GM18517 (cell line): ENCODE results near the gene GABRG3.

Experiments used
- ATAC-seq: cut with Tn5 transposase; IDR thresholded peaks from one replicate; pipeline ENCODE4 v1.9.1; 2021; ENCODE audit warnings: mild to moderate bottlenecking, moderate library complexity; ENCODE audit not compliant: unreplicated experiment

GABRG3 gene

DNA sequence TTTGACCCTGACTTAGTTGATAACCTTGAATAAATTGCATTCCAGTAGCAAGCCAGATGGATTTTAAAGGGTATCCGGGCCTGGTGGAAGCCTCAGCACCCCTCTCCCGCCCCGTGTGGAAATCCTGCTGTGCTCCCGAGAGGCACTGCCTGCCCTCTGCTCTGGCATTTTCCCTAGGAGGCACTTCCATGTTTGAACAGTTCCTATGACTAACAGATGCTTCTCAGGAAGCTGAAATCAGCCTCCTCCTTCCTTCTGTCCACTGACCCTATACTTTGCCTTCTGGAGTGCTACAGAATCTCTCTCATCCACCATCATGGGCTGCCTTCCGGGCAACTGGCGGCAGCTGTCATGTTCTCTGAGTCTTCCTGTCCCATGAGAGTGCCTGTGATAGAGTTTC, 90.8 kb downstream of the GABRG3 start:
- ATAC-seq: no peak

DNA sequence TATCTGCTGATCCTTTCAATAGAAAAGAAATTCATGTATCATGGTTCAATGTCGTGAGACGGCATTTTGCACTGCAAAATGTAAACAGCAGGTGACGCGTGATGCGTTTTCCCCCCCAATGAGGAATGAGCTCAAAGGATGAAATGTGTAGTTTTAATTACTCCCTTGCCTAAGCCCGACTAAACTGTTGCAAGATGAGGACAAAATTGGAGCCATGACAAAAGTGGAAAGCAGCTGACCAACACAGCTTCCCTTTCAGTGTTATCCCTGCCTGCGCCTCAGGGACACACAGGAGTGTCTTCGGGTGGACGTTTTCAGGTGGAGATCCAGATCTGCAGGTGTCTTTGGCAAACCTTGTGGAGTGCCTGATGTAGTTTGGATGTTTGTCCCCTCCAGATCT, 92.0 kb downstream of the GABRG3 start:
- no peak for ATAC-seq

DNA sequence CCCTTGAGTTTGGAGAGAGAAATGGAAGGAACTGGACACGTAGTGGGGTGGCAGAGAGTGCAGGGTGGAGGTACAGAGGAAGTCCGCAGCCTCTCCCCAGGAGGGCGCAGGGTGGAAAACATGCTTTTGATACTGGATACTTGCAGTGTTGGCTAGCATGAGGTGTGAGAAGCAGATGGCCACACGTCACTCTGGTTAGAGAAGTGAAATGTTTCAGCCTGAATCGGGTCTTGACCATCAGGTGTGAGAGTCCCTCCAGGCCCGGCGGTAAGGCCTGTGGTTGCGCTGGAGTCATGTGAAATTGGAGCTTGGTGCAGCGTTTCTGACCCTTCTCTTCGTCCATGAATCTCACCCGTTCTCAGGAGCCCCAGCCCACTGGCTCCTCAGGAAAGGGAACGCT, 93.1 kb downstream of the GABRG3 start:
- no peak for ATAC-seq

DNA sequence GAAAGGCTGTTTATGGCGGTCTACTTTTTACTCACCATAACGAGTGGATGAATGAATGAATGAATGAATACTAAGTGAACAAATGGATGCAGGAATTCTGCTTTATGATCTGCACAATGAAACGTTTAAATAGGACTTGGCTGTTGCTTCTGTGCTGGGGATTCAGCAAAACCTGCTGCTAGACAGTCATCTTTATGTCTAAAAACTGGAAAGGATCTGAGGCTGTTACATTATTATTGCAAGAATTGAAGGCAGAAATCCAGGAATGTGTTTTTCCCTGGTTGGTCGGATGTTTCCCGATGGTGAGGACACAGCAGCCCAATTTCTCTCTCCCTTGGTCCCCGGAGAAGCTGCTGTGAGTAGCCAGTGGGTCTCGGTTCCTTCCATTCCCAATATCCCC, 94.2 kb downstream of the GABRG3 start:
- no peak for ATAC-seq

DNA sequence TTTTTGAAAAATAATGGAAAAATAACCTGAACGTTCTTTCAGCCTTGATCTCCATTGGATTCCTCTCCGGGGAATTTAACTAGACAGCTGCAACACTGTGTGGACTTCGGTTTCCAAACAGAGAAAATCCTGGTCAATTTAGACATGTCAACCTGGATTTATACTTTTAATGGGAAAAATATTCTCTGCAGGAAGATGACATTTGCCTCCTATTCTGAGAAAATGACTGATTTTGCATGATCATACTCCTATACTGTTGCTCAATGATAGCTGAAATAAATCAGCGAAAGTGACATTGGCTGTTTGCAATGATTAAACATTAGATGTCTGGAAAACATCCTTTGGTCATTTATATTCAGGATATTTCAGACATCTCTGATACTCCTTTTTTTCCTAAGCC, 94.8 kb downstream of the GABRG3 start:
- no peak for ATAC-seq

DNA sequence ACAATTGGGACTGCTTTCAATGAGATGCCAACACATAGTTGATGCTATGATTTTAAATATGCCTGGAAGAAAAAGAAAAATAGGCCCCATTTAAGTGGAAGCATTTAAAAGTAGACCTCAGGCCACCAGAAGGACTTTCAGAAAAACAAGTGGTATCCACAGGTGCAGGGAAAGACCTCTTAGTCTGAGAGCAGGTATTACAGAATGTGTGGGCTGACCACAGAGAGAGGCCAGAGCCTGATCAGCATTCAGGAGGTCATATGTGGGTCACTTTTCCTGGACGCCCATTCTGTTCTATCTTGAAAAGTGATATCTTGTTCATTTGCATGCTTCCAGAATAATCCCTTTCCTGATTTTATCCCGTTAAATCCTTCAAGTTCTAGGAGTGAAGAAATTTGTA, 95.5 kb downstream of the GABRG3 start:
- no peak for ATAC-seq

DNA sequence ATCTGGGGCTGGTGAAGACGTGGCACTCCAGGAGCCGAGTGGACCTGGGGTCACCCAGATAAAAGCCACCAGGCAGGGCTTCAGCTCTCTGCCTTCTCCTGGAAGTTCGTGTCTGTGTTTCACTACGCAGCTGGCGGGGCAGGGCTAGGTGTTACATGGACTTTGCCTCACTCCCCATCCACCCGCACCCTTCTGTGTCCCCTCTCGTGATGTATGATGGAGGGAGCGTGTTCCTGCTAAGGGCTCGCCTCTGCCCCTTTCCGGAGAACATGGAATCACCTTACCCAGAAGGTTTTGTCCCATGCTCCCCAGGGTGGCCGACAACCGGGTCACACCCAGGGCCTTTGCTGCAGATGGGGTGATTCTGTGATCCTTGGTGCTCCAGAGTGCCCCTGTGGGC, 96.2 kb downstream of the GABRG3 start:
- ATAC-seq: no peak

DNA sequence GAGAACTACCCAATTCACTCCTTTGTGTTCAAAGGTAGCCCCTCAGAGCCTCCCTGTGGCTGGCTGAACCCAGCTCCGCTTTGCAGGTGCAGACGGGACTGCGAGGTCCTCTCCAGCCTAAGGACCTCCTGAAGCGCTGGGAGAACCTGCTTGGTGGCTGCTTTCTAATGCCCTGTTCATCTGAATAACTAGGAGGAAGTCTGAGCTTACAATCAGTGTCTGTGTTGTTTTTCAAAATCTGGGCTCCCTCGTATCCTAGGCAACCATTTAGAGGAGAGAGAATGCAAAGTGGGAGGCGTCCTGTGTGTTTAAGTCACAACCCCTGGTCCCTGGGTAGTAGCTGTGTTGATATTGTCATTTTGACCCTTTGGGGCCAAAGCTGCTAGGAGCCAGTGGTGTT, 99.9 kb downstream of the GABRG3 start:
- ATAC-seq: no peak

DNA sequence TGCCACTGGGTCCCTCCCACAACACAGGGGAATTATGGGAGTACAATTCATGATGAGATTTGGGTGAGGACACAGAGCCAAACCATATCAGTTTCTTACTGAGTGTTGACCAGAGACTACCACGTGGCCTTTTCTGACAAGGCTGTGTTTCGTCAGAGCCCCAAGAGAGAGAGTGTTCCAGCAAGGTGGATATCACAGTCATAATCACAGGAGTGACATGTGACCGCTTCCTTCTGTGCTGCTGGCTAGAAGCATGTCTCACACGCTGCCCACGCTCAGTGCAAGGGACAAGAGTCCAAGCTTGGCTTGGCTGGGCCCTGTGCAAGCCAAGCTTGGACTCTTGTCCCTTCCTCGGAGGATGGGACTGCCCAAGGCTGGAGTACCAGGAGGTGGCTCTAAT, 103.2 kb downstream of the GABRG3 start:
- ATAC-seq: no peak

DNA sequence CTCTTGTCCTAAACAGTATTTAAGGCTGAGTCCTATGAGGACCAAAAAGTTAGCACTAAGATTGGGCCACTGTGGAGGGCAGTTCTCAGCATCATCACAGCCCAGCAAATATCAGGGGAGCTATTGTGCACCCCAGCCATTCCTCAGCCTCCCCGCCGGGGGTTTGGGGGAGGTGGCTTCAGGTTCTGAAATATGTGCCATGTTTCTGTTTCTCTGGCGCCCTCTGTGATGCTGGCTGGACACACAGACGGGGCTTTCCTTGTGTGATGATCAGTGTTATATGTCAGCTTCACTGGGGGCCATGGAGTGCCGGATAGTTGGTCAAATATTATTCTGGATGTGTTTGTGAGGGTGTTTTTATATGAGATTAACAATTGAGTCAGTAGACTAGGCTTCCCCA, 106.8 kb downstream of the GABRG3 start:
- ATAC-seq: no peak

DNA sequence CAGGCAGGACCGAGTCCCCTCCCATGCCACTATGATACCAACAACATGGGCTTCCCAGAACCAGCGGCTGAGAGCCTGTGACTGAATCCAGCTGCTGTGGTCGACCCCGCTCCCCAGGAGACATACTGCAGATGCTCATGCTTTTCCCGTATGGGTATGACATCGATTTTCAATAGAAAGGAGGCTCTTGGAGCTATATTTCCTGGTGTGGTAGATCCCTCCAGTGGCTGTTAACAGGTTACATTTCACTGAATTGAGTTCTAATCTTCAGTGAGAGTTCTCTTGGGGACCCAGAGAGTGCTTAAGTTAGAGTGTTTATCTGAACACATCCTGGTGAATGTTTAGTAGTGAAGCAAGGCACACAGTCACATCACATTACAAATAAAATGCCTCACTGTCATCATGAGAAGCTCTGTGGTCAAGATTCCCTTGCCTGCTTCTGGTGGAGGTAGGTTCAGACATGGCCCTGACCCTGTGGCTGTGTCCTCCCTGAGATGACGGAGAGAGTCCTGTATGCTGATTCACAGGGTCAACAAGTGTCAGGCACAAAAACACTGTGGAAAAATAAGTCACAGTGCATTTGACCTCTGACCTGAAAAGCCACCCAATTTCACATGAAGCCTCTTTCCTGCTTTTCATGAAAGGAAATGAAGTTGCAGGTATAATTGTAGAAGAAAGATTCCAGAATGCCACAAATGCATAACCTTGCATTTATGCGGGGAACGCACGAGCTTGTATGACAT, 110.9 kb downstream of the GABRG3 start:
- no peak for ATAC-seq

DNA sequence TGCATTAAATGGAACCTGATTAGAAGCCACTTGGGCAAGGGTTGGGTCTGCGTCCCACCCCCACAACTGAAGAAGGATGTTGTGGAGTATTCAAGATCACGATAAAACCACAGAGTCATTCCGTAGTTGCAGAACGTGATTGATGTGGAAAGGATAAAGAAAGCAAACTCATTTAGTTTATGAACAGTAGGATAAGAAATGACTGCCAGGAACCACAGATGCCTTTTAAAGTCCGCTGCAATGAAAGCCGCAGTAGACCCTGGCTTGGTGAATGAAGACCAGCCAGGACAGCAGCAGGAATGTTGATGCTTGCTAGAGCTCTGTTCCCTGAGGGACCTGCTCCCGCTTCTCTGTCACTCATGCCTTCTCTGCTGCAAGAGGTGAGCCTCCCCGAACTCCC, 111.5 kb downstream of the GABRG3 start:
- no peak for ATAC-seq

DNA sequence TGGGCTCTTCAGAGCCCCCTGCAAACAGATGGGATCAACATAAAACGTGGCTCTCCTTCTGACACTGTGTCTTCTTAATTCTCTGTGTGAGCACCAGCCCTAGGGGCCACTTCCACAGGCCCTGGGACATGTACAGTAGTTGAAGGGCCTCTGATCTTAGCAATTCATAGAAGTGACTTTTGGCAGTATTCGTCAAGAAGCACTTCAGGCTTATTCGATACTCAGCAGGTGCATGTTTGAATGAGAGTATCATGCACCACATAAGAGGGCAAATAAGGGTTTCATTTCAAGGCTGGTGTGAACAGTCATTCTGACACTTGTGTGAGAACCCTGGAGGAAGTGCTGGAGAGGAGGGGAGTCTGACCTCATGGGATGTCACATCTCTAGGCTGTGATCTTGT, 113.9 kb downstream of the GABRG3 start:
- no peak for ATAC-seq

DNA sequence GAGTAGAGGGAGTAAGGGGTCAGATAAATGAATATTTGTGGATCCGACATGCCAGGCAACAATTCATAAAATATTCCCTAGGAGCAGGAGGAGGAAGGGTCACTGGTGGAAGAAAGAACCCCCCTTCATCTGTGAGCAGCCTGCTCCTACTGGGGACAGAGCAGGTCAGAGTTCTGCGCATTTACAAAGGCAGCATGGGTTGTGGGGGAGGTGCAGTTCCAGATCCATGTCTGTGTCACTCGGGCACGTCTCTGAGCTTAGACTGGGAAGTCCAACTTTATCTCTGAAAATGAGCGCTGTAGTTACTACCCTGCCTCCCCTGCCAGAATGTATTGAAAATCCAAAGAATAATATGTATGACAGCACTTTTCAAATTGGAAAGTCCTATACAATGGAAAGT, 115.2 kb downstream of the GABRG3 start:
- no peak for ATAC-seq

DNA sequence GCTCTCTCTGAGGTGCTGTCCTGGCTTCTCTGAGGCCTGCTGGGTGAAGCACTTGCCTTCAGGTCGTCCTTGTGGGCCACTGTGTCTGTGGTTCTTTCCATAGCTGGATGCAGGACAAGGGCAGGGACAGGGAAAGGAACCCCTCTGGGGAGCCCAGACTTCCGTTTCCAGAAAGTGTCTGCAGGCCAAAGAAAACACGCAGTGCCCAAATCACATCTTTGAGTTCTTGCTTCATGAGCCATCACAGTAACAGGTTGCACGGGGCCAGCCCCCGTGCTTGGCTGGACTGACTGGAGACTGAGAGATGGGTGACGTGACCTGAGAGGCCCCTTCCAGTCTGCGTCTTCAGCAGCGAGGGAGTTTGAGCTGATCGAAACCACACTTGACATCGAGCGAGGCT, 115.8 kb downstream of the GABRG3 start:
- no peak for ATAC-seq

DNA sequence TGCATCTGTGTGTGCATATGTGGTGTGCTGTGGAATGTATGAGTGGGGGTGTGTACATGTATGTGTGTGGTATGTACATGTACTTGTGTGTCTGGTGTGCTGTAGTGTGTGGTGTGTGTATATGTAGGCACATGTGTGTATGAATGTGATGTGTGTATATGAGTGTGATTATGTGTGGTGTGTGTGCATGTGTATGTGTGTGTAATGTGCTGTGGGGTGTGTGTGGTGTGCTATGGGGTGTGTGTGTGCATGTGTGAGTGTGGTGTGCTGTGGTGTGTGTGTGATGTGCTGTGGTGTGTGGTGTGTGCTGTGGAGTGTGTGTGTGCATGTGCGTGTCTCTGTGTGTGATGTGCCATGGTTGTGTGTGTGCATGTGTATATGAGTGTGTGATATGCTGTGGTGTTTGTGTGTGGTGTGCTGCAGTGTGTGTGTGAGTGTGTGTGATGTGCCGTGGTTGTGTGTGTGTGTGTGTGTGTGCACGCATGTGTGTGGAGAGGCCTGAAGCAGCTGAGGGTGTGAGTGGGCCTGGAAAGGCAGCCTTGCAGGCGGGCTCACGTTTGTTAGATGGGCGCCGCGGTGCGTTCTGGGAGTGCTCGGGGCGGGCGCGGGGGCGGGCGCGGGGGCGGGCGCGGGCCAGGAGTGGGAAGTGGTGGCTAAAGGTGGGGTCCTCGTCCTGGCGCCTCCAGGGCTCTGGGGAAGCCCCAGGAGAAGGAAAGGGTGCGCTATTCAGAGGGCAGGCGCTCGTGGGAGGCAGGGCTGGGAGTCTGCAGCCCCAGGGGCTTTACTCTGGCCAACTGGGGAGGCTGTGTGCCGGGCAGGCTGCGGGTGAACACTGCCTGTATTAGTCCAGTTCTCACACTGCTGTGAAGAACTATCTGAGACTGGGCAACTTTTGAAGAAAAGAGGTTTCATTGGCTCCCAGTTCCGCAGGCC, 116.9 kb downstream of the GABRG3 start:
- ATAC-seq: no peak

DNA sequence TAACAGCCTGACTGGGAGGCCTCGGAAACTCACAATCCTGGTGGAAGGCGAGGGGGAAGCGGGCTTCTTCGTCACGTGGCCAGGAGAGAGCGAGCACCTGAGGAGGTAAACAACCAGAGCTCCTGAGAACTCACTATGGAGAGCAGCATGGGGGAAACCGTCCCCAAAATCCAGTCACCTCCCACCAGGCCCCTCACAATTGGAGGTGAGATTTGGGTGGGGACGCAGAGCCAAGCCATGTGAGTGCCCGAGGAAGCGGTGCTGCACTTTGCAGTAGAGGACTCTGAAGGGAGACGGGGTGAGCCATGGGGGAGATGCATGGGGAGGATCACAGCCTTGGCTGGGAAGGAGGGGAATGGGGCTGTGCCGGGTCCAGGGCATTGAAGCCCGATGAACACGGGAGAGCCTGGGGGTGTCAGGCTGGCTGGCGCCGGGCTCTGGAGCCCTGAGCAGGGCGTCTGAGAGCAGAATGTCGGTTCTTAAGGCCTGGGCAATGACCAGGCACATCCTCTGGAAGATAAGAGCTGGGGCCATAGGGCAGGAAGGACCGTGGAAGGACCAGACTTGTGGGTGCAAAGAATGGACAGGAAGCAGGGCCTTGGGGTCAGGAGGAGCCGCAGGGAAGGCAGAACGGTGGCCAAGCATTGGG, 117.7 kb downstream of the GABRG3 start:
- no peak for ATAC-seq

DNA sequence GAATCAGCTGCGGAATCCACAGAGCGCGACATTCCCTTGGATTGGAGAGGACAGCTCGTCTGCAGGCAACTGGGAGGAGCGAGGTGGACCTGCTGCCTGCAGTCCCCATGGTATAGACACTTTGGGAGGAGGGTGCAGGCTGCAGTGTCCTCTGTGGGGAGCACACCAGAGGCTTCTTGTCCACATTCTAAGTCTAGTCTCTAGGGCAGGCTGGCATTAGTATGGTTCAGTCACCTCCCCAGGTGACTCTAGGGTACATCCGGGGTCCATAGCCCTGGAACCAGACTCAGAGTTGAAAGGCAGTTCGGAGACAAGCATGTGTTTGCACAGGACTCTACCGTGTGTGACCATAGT, 118.2 kb downstream of the GABRG3 start:
- ATAC-seq: no peak

DNA sequence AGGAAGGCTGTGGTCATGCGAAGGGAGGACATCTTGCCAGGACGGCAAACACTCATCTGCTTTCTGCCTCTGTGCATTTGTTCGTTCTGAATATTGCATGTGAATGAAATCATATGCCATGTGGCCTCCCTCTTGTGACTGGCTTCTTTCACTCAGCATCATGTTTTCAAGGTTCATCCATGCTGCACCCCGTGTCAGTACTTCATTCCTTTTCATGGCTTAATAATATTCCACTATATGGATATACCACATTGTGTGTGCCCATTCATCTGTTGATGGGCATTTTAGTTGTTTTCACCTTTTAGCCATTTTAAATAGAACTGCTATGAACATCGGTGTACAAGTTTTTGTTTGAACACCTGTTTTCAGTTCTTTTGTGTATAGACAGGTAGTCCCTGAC, 118.7 kb downstream of the GABRG3 start:
- no peak for ATAC-seq

DNA sequence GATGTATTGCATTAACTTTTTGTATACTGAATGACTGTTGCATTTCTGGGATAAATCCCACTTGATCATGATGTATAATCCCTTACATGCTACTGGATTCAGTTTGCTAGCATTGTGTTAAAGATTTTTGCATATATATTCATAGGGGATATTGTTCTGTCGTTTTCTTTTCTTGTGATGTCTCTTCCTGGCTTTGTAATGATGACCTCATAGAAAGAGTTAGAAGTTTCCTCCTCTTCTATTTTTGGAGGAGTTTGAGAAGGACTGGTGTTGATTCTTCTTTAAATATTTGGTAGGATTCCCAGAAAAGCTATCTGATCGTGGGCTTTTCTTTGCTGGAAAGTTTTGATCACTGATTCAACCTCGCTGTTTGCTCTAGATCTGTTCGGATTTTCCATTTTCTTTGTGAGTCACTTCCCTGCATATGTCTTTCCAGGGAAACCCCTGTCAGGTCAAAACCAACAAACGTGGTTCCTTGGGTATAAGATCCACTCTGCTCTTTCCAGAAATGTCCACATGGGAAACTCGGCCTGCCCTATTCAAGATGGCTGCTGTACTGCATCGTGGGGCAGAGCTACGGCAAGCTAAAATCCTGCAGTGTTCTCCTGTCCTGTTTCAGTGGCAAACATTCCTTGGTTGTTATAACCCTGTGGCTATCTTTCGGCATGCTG, 120.4 kb downstream of the GABRG3 start:
- no peak for ATAC-seq

DNA sequence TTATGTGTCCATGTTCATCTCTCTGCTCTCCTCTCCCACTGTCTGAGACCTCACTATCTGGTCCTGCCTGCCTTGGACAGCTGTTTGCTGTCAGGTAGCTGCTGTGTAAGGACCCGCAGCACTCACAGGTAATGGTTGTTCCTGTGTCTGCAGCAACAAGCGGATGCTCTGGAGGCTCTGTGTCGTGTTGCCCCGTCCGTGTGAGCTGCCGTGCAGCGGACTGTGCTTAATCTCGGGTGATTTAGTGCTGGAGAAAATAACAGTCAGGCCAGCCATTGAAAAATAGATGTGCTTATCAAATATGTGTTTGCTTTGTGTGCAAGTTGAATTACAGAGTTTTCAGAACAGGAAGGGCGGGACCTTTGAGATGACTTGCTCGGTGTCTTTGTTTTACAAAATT, 121.4 kb downstream of the GABRG3 start:
- ATAC-seq: no peak
